Measurements from ENCODE around the gene POT1.

Gene POT1

DNA sequence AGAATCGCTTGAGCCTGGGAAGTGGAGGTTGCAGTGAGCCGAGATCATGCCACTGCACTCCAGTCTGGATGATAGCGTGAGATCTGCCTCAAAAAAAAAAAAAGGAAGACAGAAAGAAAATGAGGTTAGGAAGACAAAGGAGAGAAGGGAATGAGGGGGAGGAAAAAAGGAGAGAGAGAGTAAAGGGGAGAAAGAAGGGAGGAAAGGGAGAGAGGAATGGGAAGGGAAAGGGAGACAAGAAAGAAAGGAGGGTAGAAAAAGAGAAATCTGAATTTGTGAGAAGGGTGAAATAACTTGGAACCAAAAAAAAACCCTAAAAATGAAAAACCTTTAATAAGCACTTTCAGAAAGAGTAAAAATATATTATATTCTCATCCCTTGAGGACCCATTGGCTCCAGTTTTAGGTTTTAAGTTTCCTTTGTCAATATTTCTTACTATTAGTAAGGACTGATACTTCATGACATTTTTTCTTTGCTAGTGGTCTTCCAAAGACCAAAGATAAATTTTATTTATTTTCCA is 54.9 kb downstream of the POT1 start:
- H4K20me1 ChIP-seq (ENCODE audit: insufficient read depth, low read length) = no peaks in the 10 kb centered on the region; the same call in 1 of the 2 replicates
- H3K27ac ChIP-seq (ENCODE audit: low read length) = no peak overlapping the region
- H3K9me3 ChIP-seq (ENCODE audit: insufficient read depth, low read length) = no peaks in the 10 kb centered on the region
- no peak overlapping the region for H3K9ac ChIP-seq (ENCODE audit: low read length)
- no peaks in the 10 kb centered on the region for H3K4me1 ChIP-seq (ENCODE audit: low read length)
- no peak for TF ChIP-seq EZH2phosphoT487 (IDR thresholded peaks at IDR 0.05; ENCODE audit: low read depth)
- TF ChIP-seq, protein P1, sequence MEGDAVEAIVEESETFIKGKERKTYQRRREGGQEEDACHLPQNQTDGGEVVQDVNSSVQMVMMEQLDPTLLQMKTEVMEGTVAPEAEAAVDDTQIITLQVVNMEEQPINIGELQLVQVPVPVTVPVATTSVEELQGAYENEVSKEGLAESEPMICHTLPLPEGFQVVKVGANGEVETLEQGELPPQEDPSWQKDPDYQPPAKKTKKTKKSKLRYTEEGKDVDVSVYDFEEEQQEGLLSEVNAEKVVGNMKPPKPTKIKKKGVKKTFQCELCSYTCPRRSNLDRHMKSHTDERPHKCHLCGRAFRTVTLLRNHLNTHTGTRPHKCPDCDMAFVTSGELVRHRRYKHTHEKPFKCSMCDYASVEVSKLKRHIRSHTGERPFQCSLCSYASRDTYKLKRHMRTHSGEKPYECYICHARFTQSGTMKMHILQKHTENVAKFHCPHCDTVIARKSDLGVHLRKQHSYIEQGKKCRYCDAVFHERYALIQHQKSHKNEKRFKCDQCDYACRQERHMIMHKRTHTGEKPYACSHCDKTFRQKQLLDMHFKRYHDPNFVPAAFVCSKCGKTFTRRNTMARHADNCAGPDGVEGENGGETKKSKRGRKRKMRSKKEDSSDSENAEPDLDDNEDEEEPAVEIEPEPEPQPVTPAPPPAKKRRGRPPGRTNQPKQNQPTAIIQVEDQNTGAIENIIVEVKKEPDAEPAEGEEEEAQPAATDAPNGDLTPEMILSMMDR (IDR thresholded peaks at IDR 0.05; ENCODE audit: low read depth, low read length) = no peak
- no peaks in the 10 kb centered on the region for H3K36me3 ChIP-seq (replicated peaks; ENCODE audit: low read depth, low read length)
- no peak overlapping the region for H2AFZ ChIP-seq (ENCODE audit: low read depth, low read length)
- H3K4me3 ChIP-seq (ENCODE audit: low read length) = no peak overlapping the region
- H3K27me3 ChIP-seq (ENCODE audit: low read depth, low read length) = no peaks in the 10 kb centered on the region
- no peak overlapping the region for H3K4me2 ChIP-seq (ENCODE audit: low read length)
- no peaks in the 10 kb centered on the region for H3K79me2 ChIP-seq (ENCODE audit: low read length)

DNA sequence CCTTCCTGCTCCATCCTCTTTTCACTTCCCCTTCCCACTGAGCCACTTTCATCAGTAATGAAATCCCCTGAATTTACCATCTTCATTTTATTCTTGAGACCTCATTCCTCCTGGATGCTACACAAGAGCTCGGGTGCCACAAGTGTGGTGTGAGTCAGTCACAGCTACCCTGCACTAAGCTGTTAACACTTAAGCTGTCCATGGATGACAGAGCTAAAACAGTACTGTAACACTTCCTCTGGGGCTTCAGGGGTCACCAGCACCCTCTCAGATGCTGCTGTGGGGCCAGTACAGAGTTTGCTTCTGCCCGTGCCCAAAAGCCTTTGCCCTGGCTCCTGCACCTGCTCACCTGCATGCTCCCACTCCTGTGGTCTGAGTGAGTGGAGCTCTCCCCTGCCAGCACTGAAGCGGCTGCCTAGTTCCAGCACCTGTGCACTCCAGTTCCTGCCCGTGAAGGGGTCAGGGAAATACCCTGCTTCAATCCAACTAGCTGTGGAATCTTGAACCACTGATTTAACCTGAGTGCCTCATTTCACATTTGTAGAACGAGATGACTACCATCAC is 71.9 kb downstream of the POT1 start:
- no peaks in the 10 kb centered on the region for H4K20me1 ChIP-seq (ENCODE audit: insufficient read depth, low read length)
- H2AFZ ChIP-seq (ENCODE audit: low read depth, low read length) = no peak overlapping the region
- no peak overlapping the region for H3K4me2 ChIP-seq (ENCODE audit: low read length)
- no peak overlapping the region for H3K9ac ChIP-seq (ENCODE audit: low read length)
- H3K27me3 ChIP-seq (ENCODE audit: low read depth, low read length) = no peaks in the 10 kb centered on the region
- H3K4me3 ChIP-seq (ENCODE audit: low read length) = no peak overlapping the region
- TF ChIP-seq EZH2phosphoT487 (IDR thresholded peaks at IDR 0.05; ENCODE audit: low read depth) = no peak
- TF ChIP-seq, protein P1 (IDR thresholded peaks at IDR 0.05; ENCODE audit: low read depth, low read length) = no peak
- H3K4me1 ChIP-seq (ENCODE audit: low read length) = peaks cover 8% of the 10 kb centered on the region
- H3K36me3 ChIP-seq (replicated peaks; ENCODE audit: low read depth, low read length) = no peaks in the 10 kb centered on the region
- H3K9me3 ChIP-seq (ENCODE audit: insufficient read depth, low read length) = no peaks in the 10 kb centered on the region
- H3K79me2 ChIP-seq (ENCODE audit: low read length) = no peaks in the 10 kb centered on the region
- no peak overlapping the region for H3K27ac ChIP-seq (ENCODE audit: low read length)

DNA sequence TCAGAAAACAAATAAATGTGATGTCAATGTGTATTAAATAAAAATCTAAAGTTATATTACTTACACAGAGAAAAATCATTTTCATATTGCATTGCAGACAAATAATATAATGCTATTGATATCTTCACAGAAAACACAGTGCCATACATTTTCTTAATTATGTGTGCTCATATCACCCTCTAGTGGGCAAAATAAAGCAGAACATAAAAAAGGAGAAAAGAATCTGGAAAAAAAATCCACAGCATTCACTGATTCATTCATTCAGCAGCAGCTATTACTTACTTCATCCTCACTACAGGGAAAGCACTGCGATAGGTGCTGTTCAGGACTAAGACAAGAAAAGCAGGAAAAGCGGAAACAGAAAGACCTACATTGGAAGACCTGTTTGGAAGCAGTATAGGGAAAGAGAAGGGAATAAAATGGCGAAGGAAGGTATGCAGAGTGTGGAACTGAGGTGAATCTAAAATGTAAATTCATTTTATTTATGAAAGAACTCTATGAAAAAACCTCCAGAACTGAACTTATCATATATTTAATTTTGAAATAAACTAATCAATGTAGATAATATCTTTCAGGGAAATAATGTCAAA is 73.2 kb downstream of the POT1 start:
- Histone ChIP-seq H3K9ac (ENCODE audit: low read length) (no peak overlapping the region), H3K4me2 (ENCODE audit: low read length) (no peak overlapping the region), H3K4me3 (ENCODE audit: low read length) (no peak overlapping the region), H3K36me3 (replicated peaks; ENCODE audit: low read depth, low read length) (no peaks in the 10 kb centered on the region), H3K4me1 (ENCODE audit: low read length) (peaks cover 8% of the 10 kb centered on the region), H3K27ac (ENCODE audit: low read length) (no peak overlapping the region), H3K79me2 (ENCODE audit: low read length) (no peaks in the 10 kb centered on the region), H4K20me1 (ENCODE audit: insufficient read depth, low read length) (no peaks in the 10 kb centered on the region), H2AFZ (ENCODE audit: low read depth, low read length) (no peak overlapping the region), H3K27me3 (ENCODE audit: low read depth, low read length) (no peaks in the 10 kb centered on the region), H3K9me3 (ENCODE audit: insufficient read depth, low read length) (no peaks in the 10 kb centered on the region)
- TF ChIP-seq, protein P1 (IDR thresholded peaks at IDR 0.05; ENCODE audit: low read depth, low read length) = peak; percentile 77
- TF ChIP-seq EZH2phosphoT487 (IDR thresholded peaks at IDR 0.05; ENCODE audit: low read depth) = no peak

DNA sequence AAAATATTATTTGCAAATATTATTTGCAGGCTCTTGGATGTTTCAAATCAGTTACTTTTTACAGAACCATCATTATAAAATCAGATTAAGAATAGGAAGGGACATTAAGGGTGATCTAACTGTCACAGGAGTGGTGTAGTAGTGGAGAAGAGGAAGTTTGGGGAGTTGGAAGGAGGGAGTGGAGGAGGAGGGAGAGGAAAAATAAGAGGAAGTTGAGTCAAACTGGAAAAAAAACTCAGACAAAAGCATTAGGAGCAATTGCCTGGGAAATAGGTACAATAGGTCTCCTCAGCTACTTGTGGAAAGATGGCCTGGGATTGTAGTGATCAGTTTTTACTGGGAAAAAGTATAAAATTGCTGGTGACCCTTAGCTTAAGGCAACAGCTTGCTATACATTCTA is 86.3 kb downstream of the POT1 start:
- Histone ChIP-seq H2AFZ (ENCODE audit: low read depth, low read length) (no peak overlapping the region), H3K4me3 (ENCODE audit: low read length) (no peak overlapping the region), H3K36me3 (replicated peaks; ENCODE audit: low read depth, low read length) (peaks cover 8% of the 10 kb centered on the region), H3K4me2 (ENCODE audit: low read length) (no peak overlapping the region), H3K79me2 (ENCODE audit: low read length) (no peaks in the 10 kb centered on the region), H3K27ac (ENCODE audit: low read length) (no peak overlapping the region), H4K20me1 (ENCODE audit: insufficient read depth, low read length) (no peaks in the 10 kb centered on the region), H3K9ac (ENCODE audit: low read length) (no peak overlapping the region), H3K4me1 (ENCODE audit: low read length) (peaks cover 4% of the 10 kb centered on the region; the same call in 1 of the 2 replicates), H3K9me3 (ENCODE audit: insufficient read depth, low read length) (no peaks in the 10 kb centered on the region), H3K27me3 (ENCODE audit: low read depth, low read length) (no peaks in the 10 kb centered on the region)
- no peak for TF ChIP-seq EZH2phosphoT487 (IDR thresholded peaks at IDR 0.05; ENCODE audit: low read depth)
- TF ChIP-seq, protein P1 (IDR thresholded peaks at IDR 0.05; ENCODE audit: low read depth, low read length) = no peak

Measured in OCI-LY3 (cell line).